ENCODE measurements around the gene ACTL8.

Gene ACTL8

GRCh38 chr1:17851056-17851455 lies 95.9 kb downstream of the ACTL8 start:
- no peak for DNase-seq

- DNase-seq = no peak
These were observed 97.2 kb downstream of the ACTL8 start for GRCh38 chr1:17852383-17852782.

- DNase-seq = no peak
These were observed 98.3 kb downstream of the ACTL8 start for GRCh38 chr1:17853241-17853935.

- DNase-seq = no peak
These were observed 101.5 kb downstream of the ACTL8 start for GRCh38 chr1:17856496-17857108.

GRCh38 chr1:17857109-17857499 lies 102.0 kb downstream of the ACTL8 start:
- DNase-seq = no peak

- DNase-seq = peak; percentile 59
These were observed 102.9 kb downstream of the ACTL8 start for GRCh38 chr1:17857996-17858395.

- DNase-seq = no peak
These were observed 105.7 kb downstream of the ACTL8 start for GRCh38 chr1:17860812-17861211.

GRCh38 chr1:17861685-17862084 lies 106.6 kb downstream of the ACTL8 start:
- peak; percentile 78 for DNase-seq

- DNase-seq = no peak
These were observed 107.0 kb downstream of the ACTL8 start for GRCh38 chr1:17862121-17862520.

GRCh38 chr1:17865912-17866739 lies 111.0 kb downstream of the ACTL8 start:
- DNase-seq = peak; percentile 95

- no peak for DNase-seq
These were observed 111.6 kb downstream of the ACTL8 start for GRCh38 chr1:17866740-17867029.

GRCh38 chr1:17867470-17867869 lies 112.3 kb downstream of the ACTL8 start:
- DNase-seq = no peak

GRCh38 chr1:17869815-17870214 lies 114.7 kb downstream of the ACTL8 start:
- DNase-seq = peak; percentile 68

GRCh38 chr1:17870679-17871078 lies 115.5 kb downstream of the ACTL8 start:
- DNase-seq = no peak

GRCh38 chr1:17873007-17873675 lies 118.0 kb downstream of the ACTL8 start:
- DNase-seq = no peak

GRCh38 chr1:17874231-17874630 lies 119.1 kb downstream of the ACTL8 start:
- peak; percentile 97 for DNase-seq

- DNase-seq = peak; percentile 96
These were observed 119.6 kb downstream of the ACTL8 start for GRCh38 chr1:17874710-17875109.

- DNase-seq = peak; percentile 72
These were observed 120.2 kb downstream of the ACTL8 start for GRCh38 chr1:17875171-17875881.

- DNase-seq = peak; percentile 64
These were observed 120.7 kb downstream of the ACTL8 start for GRCh38 chr1:17875882-17876280.

All from fibroblast of skin of right quadriceps (primary cell).